Subcutaneous adipose tissue (tissue), 4 donors: ENCODE data around the gene ACTL7B. TPM values are rescaled to one million over a fixed set of nuclear protein-coding genes. Genes with fewer than 3 reads are reported as not detected.

Experiments
- CTCF ChIP-seq: fragments of 450-650 bp; IDR thresholded peaks from one replicate; pipeline ENCODE4 v1.5.1; 2016; ENCODE audit warnings: low read depth, mild to moderate bottlenecking, control low read depth, antibody characterized with exemption, moderate library complexity
- total RNA-seq, 4 donors: library from RNA; depleted of rRNA; stranded (reverse); fragments of >200 nt; gene quantifications; one replicate each; pipeline ENCODE4 v1.1.0, GENCODE V29; 2016

Gene ACTL7B
- total RNA-seq, 4 donors from 2014 or later, result not detected

- no peak for TF ChIP-seq CTCF
Observed at GRCh38 chr9:108860354-108860753, 4.6 kb upstream of the ACTL7B start.

GRCh38 chr9:108859459-108860114 lies 3.8 kb upstream of the ACTL7B start:
- TF ChIP-seq CTCF, result no peak

GRCh38 chr9:108857572-108857971 lies 1.8 kb upstream of the ACTL7B start:
- no peak for TF ChIP-seq CTCF

- TF ChIP-seq CTCF, result no peak
Observed at GRCh38 chr9:108855529-108855886, 278 bp downstream of the ACTL7B start.

- no peak for TF ChIP-seq CTCF
Observed at GRCh38 chr9:108854641-108855528, 901 bp downstream of the ACTL7B start.

- no peak for TF ChIP-seq CTCF
Observed at GRCh38 chr9:108854094-108854493, 1.7 kb downstream of the ACTL7B start.

- no peak for TF ChIP-seq CTCF
Observed at GRCh38 chr9:108852079-108852478, 3.7 kb downstream of the ACTL7B start.
